Panc1 (cell line): Measurements from ENCODE around the gene HES1. TPM values are rescaled to one million over a fixed set of nuclear protein-coding genes. Genes with fewer than 3 reads are reported as not detected.

Source experiments
- ATAC-seq: fragments of 200-7000 bp; cut with Tn5 transposase; 2 replicates; pipeline ENCODE4 v1.9.1; 2020; ENCODE audit warnings: mild to moderate bottlenecking, moderate library complexity
- BruUV-seq: library from RNA; stranded (reverse); fragments of 400-500 nt; replicated peaks from 2 replicates; lab custom pipeline; 2021; lab: Mats Ljungman, UMichigan
- CTCF ChIA-PET: fragments of 300-600 bp; sonication (Branson Sonifier 250); formaldehyde crosslinking; loops from one replicate; lab custom pipeline; 2022; ENCODE audit warnings: antibody characterized with exemption; lab: Charles Lee
- POLR2A ChIA-PET: fragments of 300-600 bp; sonication (Branson Sonifier 250); formaldehyde crosslinking; loops from one replicate; lab custom pipeline; 2022; ENCODE audit warnings: antibody characterized with exemption; lab: Charles Lee
- DNase-seq: peaks from one replicate; pipeline ENCODE4 v3.0.0-alpha.2; 2010; ENCODE audit warnings: low read depth, low spot score
- H3K27ac ChIP-seq: 2 replicates; pipeline ENCODE4 v1.5.1; 2011; ENCODE audit warnings: mild to moderate bottlenecking, low read length, inconsistent platforms
- H3K27me3 ChIP-seq: fragments of 200-500 bp; sonication (Bioruptor generic); 2 replicates; pipeline ENCODE4 v1.6.0; 2014; ENCODE audit warnings: low read length, inconsistent platforms; ENCODE audit not compliant: control insufficient read depth, insufficient read depth
- H3K36me3 ChIP-seq: fragments of 200-500 bp; sonication (Bioruptor generic); 2 replicates; pipeline ENCODE4 v1.5.1; 2014; ENCODE audit warnings: inconsistent platforms, mild to moderate bottlenecking, low read length, moderate library complexity; ENCODE audit not compliant: control insufficient read depth, insufficient read depth
- H3K4me1 ChIP-seq: 2 replicates; pipeline ENCODE4 v1.5.1; 2011; ENCODE audit warnings: inconsistent platforms, mild to moderate bottlenecking, low read length, moderate library complexity; ENCODE audit not compliant: control insufficient read depth, insufficient read depth
- H3K4me3 ChIP-seq, 2 experiments: 2 replicates each; pipeline ENCODE4 v1.5.1; 2011 to 2012; ENCODE audit warnings: low read depth in 2 of 2, low read length in 2 of 2, mild to moderate bottlenecking in 2 of 2, inconsistent platforms in 1 of 2, moderate library complexity in 1 of 2
- H3K9me3 ChIP-seq: fragments of 200-500 bp; sonication (Bioruptor generic); 2 replicates; pipeline ENCODE4 v1.5.1; 2014; ENCODE audit warnings: low read depth, mild to moderate bottlenecking, inconsistent platforms, low read length, moderate library complexity; ENCODE audit not compliant: control insufficient read depth, insufficient read depth
- CTCF ChIP-seq: fragments of 450-650 bp; IDR thresholded peaks from 2 replicates; pipeline ENCODE4 v1.5.1; 2017; ENCODE audit warnings: mild to moderate bottlenecking
- POLR2AphosphoS5 ChIP-seq: IDR thresholded peaks from 2 replicates; pipeline ENCODE4 v1.6.1; 2012; ENCODE audit warnings: mild to moderate bottlenecking, low read depth, low read length, moderate library complexity
- REST ChIP-seq, 2 experiments: IDR thresholded peaks; 2 replicates each; pipeline ENCODE4 v1.6.1; 2011 to 2012; ENCODE audit warnings: low read depth in 2 of 2, control low read depth in 1 of 2, low read length in 1 of 2, mild to moderate bottlenecking in 1 of 2, moderate library complexity in 1 of 2; ENCODE audit not compliant: insufficient read depth in 1 of 2
- SIN3A ChIP-seq: IDR thresholded peaks from 2 replicates; pipeline ENCODE4 v1.6.1; 2012; ENCODE audit warnings: low read depth, mild to moderate bottlenecking, low read length, moderate library complexity, borderline replicate concordance; ENCODE audit not compliant: insufficient read depth
- TCF7L2 ChIP-seq: IDR thresholded peaks from 2 replicates; pipeline ENCODE4 v1.6.1; 2011; ENCODE audit warnings: mild to moderate bottlenecking, low read depth, low read length, inconsistent platforms
- in situ Hi-C: cut with HindIII; loops from 2 replicates; pipeline ENCODE4 v1.10.0; 2016; ENCODE audit warnings: low sequenced_read_pairs, low pct_unique_long_range_greater_than_20kb
- intact Hi-C: fragments of 100-400 bp; cut with micrococcal nuclease; formaldehyde crosslinking; loops from one replicate; pipeline ENCODE4 v1.10.0; 2022; ENCODE audit not compliant: unreplicated experiment
- total RNA-seq: library from RNA; stranded (reverse); gene quantifications from one replicate; pipeline ENCODE4 v1.2.1, GENCODE V29; 2021; ENCODE audit not compliant: unreplicated experiment

Gene HES1
- total RNA-seq, 1 experiment from 2014 or later = 28.5 TPM

- Histone ChIP-seq H3K27ac (no peak overlapping the region), H3K27me3 (no peaks in the 10 kb centered on the region), H3K4me3 (no peak overlapping the region), H3K4me1 (peaks cover 42% of the 10 kb centered on the region), H3K9me3 (no peaks in the 10 kb centered on the region), H3K36me3 (no peaks in the 10 kb centered on the region)
- TF ChIP-seq SIN3A (no peak), CTCF (no peak), REST (IDR thresholded peaks at IDR 0.05; ENCODE audit: insufficient read depth in 1 of 2, low read depth in 2 of 2, low read length in 1 of 2) (no peak), TCF7L2 (no peak), POLR2AphosphoS5 (no peak)
- intact Hi-C loops (loop anchor here (5.0 to 10.0 kb wide), 2 partner anchors 52 to 155 kb away; no protein-coding TSS in a partner anchor), in situ Hi-C loops (no loop called here)
- BruUV-seq = no TSS peak
- CTCF ChIA-PET = interaction anchor here (1.9 kb wide), 1 partner anchor 186 kb away, joined by 6 read pairs; no protein-coding TSS in a partner anchor
- DNase-seq (no peak), ATAC-seq (no peak)
- POLR2A ChIA-PET = interaction anchor here (1.2 kb wide), 2 partner anchors 12 to 40 kb away, joined by 4 to 8 read pairs; no protein-coding TSS in a partner anchor
Observed at GRCh38 chr3:194129581-194130133, 6.3 kb upstream of the HES1 start.

GRCh38 chr3:194130188-194130587 lies 5.8 kb upstream of the HES1 start:
- CTCF ChIA-PET = interaction anchor here (1.9 kb wide), 1 partner anchor 186 kb away, joined by 6 read pairs; no protein-coding TSS in a partner anchor
- no TSS peak for BruUV-seq
- H3K27me3 ChIP-seq = no peaks in the 10 kb centered on the region
- TF ChIP-seq REST (IDR thresholded peaks at IDR 0.05; ENCODE audit: insufficient read depth in 1 of 2, low read depth in 2 of 2, low read length in 1 of 2) (no peak), SIN3A (no peak), CTCF (no peak), POLR2AphosphoS5 (no peak), TCF7L2 (no peak)
- no peaks in the 10 kb centered on the region for H3K9me3 ChIP-seq
- POLR2A ChIA-PET = interaction anchor here (1.2 kb wide), 2 partner anchors 11 to 41 kb away, joined by 4 to 8 read pairs; no protein-coding TSS in a partner anchor
- DNase-seq = no peak
- 0 out of 2 replicates have a peak overlapping the region, but pooled peaks have one; percentile 36 for H3K27ac ChIP-seq
- in situ Hi-C loops (no loop called here), intact Hi-C loops (loop anchor here (5.0 to 10.0 kb wide), 2 partner anchors 53 to 155 kb away; no protein-coding TSS in a partner anchor)
- H3K36me3 ChIP-seq = no peaks in the 10 kb centered on the region
- H3K4me1 ChIP-seq = peaks cover 42% of the 10 kb centered on the region
- ATAC-seq = no peak
- no peak overlapping the region for H3K4me3 ChIP-seq
